Cardiac muscle cell (in vitro differentiated cells and primary cell): ENCODE data around the gene TIMP4. TPM values are rescaled to one million over a fixed set of nuclear protein-coding genes. Genes with fewer than 3 reads are reported as not detected.

Source experiments
- DNase-seq, 2 donors: peaks; one replicate each; pipeline versions ENCODE4 v3.0.0 to v3.0.0-alpha.2; 2010 to 2017; ENCODE audit warnings: low read depth in 1 of 2, low spot score in 1 of 2
- H3K27ac ChIP-seq: fragments of 200-600 bp; sonication (generic); 2 replicates; pipeline ENCODE4 v1.5.1; 2016
- H3K27me3 ChIP-seq: fragments of 200-600 bp; sonication (generic); 2 replicates; pipeline ENCODE4 v1.6.0; 2016; ENCODE audit warnings: control low read depth
- H3K36me3 ChIP-seq: fragments of 200-600 bp; sonication (generic); 2 replicates; pipeline ENCODE4 v1.5.1; 2016; ENCODE audit warnings: control low read depth
- H3K4me1 ChIP-seq: fragments of 200-600 bp; sonication (generic); 2 replicates; pipeline ENCODE4 v1.8.1; 2017; ENCODE audit warnings: low read depth, mild to moderate bottlenecking, mixed run types
- H3K4me3 ChIP-seq: fragments of 200-600 bp; sonication (generic); 2 replicates; pipeline ENCODE4 v1.5.1; 2016; ENCODE audit warnings: mild to moderate bottlenecking
- H3K9me3 ChIP-seq: fragments of 200-600 bp; sonication (generic); 2 replicates; pipeline ENCODE4 v1.5.1; 2017; ENCODE audit warnings: low read depth, mild to moderate bottlenecking, control low read depth
- CTCF ChIP-seq: IDR thresholded peaks from 2 replicates; pipeline ENCODE4 v1.5.1; 2012; ENCODE audit warnings: low read depth, mild to moderate bottlenecking, low read length
- polyA plus RNA-seq: library from polyadenylated mRNA; unstranded; fragments of >200 nt; fragmentation: Nextera tagmentation; extraction: Ambion mirVana; gene quantifications from 2 replicates; pipeline ENCODE4 v1.2.1, GENCODE V29; 2016
- total RNA-seq: library from RNA; depleted of rRNA; stranded (reverse); fragments of >200 nt; gene quantifications from 2 replicates; pipeline ENCODE4 v1.2.3, GENCODE V29; 2016

Gene TIMP4
- total and polyA plus RNA-seq, 2 experiments from 2014 or later, result 0.16 TPM; not detected in 1

GRCh38 chr3:12148183-12148940, 10.3 kb downstream of the TIMP4 start:
- no peaks in the 10 kb centered on the region for H3K27me3 ChIP-seq
- no peaks in the 10 kb centered on the region for H3K36me3 ChIP-seq
- no peak for TF ChIP-seq CTCF
- H3K9me3 ChIP-seq, result no peaks in the 10 kb centered on the region
- H3K4me3 ChIP-seq, result no peak overlapping the region
- H3K27ac ChIP-seq, result no peak overlapping the region
- peak in 1 of 2 donors; percentile 79 for DNase-seq
- peaks cover 3% of the 10 kb centered on the region for H3K4me1 ChIP-seq

- peaks cover 3% of the 10 kb centered on the region for H3K4me1 ChIP-seq
- DNase-seq, result no peak
- no peak overlapping the region for H3K27ac ChIP-seq
- H3K27me3 ChIP-seq, result no peaks in the 10 kb centered on the region
- H3K4me3 ChIP-seq, result no peak overlapping the region
- H3K9me3 ChIP-seq, result no peaks in the 10 kb centered on the region
- no peak for TF ChIP-seq CTCF
- H3K36me3 ChIP-seq, result no peaks in the 10 kb centered on the region
Measured at GRCh38 chr3:12147049-12147780, 11.5 kb downstream of the TIMP4 start.

GRCh38 chr3:12143949-12144504, 14.7 kb downstream of the TIMP4 start:
- no peaks in the 10 kb centered on the region for H3K36me3 ChIP-seq
- H3K27me3 ChIP-seq, result no peaks in the 10 kb centered on the region
- no peaks in the 10 kb centered on the region for H3K9me3 ChIP-seq
- no peak overlapping the region for H3K27ac ChIP-seq
- no peak for TF ChIP-seq CTCF
- peaks cover 3% of the 10 kb centered on the region for H3K4me1 ChIP-seq
- H3K4me3 ChIP-seq, result no peak overlapping the region
- peak in 1 of 2 donors; percentile 96 for DNase-seq

- Histone ChIP-seq H3K4me3 (no peak overlapping the region), H3K4me1 (peaks cover 3% of the 10 kb centered on the region), H3K27ac (no peak overlapping the region), H3K27me3 (no peaks in the 10 kb centered on the region), H3K9me3 (no peaks in the 10 kb centered on the region), H3K36me3 (no peaks in the 10 kb centered on the region)
- no peak for TF ChIP-seq CTCF
- DNase-seq, result no peak
Measured at GRCh38 chr3:12142476-12142875, 16.2 kb downstream of the TIMP4 start.

GRCh38 chr3:12141350-12141749, 17.4 kb downstream of the TIMP4 start:
- Histone ChIP-seq H3K9me3 (no peaks in the 10 kb centered on the region), H3K4me3 (no peak overlapping the region)
- TF ChIP-seq CTCF, result no peak

More at GRCh38 chr3:12141350-12141749, 17.4 kb downstream of the TIMP4 start:
- no peaks in the 10 kb centered on the region for H3K4me1 ChIP-seq
- H3K27me3 ChIP-seq, result no peaks in the 10 kb centered on the region
- no peak overlapping the region for H3K27ac ChIP-seq
- DNase-seq, result no peak
- H3K36me3 ChIP-seq, result no peaks in the 10 kb centered on the region
